GM12875 (cell line): ENCODE data around the gene F7.

Experiments used
- H3K4me3 ChIP-seq: one replicate; pipeline ENCODE4 v1.5.1; 2011; ENCODE audit warnings: low read depth, low read length, control low read depth
- CTCF ChIP-seq: IDR thresholded peaks from 2 replicates; pipeline ENCODE4 v1.5.1; 2011; ENCODE audit warnings: low read depth, mild to moderate bottlenecking, control low read depth, inconsistent platforms, low read length, moderate library complexity, borderline replicate concordance; ENCODE audit not compliant: insufficient read depth

The F7 gene

DNA sequence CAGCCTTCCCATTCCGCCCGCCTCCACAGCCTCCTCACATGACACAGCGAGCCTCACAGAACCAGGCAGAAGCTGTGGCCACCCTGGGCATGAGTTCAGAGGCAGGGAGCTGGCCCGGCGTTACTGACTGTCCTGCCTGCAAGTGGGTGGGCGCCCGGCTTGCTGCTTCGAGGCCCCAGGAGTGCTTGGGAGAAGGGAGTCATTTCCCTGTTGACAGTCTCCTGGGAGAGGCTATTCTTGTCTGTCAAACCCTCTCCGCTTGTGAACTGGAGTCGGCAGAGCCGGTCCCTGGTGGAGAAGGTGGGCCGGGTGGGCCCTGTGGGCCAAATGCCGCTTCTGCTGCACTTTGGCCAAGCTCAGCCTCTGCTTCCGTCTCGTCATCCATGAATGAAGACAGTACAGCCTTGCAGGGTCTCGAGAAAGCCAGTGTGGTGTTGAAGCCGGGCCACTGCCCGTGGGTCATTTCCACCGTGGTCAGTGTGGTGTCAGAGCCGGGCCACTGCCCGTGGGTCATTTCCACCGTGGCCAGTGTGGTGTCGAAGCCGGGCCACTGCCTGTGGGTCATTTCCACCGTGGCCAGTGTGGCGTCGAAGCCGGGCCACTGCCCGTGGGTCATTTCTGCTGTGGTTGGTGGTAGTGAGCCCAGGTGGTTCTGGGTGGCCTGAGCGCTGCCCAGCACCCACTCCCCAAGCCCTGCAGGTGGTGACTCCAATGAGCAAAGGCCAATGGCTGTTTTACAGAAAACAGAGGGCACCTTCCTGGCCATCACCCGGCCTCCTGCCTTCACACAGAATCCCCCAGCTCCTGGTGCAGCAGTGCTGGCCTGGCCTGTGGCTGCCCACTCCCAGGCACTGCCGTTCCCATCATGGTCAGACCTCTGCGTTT, 13.5 kb upstream of the F7 start:
- TF ChIP-seq CTCF: no peak
- no peak overlapping the region for H3K4me3 ChIP-seq

- no peak overlapping the region for H3K4me3 ChIP-seq
- TF ChIP-seq CTCF: no peak
Measured at GRCh38 chr13:113092776-113093579, 12.6 kb upstream of the F7 start.

GRCh38 chr13:113093580-113094409, 11.8 kb upstream of the F7 start:
- TF ChIP-seq CTCF: no peak

GRCh38 chr13:113094410-113094800, 11.2 kb upstream of the F7 start:
- no peak for TF ChIP-seq CTCF
- no peak overlapping the region for H3K4me3 ChIP-seq

More at GRCh38 chr13:113093580-113094409, 11.8 kb upstream of the F7 start:
- H3K4me3 ChIP-seq: no peak overlapping the region

DNA sequence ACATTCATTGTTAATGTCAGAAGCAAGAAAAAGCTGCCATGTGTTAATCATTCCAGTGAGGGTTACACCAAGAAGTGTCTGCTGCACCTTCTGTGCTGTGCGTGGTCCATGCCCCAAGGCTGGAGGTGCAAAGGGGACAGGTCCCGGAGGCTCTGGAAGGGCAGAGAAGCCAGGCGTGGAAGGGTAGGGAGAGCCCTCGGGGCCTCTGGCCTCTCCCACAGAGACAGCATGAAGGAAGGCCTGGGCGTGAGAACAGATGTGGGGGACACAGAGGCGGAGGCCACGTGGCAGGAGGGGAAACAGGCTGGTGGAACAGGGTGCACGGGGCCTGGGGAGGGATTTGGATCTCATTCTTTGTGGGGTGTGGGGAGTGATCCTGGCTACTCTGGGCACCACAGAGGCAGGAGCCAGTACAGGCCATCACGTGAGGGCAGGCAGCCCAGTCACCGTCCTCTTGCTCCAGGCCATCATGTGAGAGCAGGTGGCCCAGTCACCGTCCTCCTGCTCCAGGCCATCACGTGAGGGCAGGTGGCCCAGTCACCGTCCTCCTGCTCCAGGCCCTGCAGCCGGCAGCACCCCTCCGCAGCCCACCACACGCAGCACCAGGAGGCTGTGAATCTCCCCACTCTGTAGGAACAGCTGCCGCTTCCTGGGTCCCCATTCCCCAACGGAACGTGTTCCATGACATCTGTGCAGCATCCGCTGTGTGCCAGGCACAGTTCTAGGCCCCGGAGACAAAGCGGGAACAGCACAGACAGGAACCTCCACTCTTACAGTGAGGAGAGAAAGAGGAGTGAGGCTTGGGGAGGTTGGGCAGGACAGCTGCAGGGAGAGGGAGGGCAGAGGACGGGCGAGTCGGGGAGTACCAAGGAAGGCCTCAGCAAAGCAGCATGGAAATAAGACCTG, 10.2 kb upstream of the F7 start:
- no peak for TF ChIP-seq CTCF
- no peak overlapping the region for H3K4me3 ChIP-seq
